Osteoblast (primary cell): ENCODE results near the gene EHD4. TPM values are rescaled to one million over a fixed set of nuclear protein-coding genes. Genes with fewer than 3 reads are reported as not detected.
A peak's percentile ranks its signal among the peaks of the same experiment; 100 is the strongest.

Experiments
- DNase-seq: peaks from one replicate; pipeline ENCODE4 v3.0.0; 2011; ENCODE audit warnings: low spot score, mixed read lengths; ENCODE audit not compliant: insufficient read length; ENCODE audit errors: missing footprints
- H2AFZ ChIP-seq: 2 replicates; pipeline ENCODE4 v1.6.0; 2011; ENCODE audit warnings: mild to moderate bottlenecking, low read length
- H3K27ac ChIP-seq: 2 replicates; pipeline ENCODE4 v1.5.1; 2011; ENCODE audit warnings: mild to moderate bottlenecking, low read depth, low read length, moderate library complexity
- H3K27me3 ChIP-seq: 2 replicates; pipeline ENCODE4 v1.6.0; 2012; ENCODE audit warnings: mild to moderate bottlenecking, control low read depth, inconsistent platforms, low read length, moderate library complexity; ENCODE audit not compliant: insufficient read depth
- H3K36me3 ChIP-seq: 2 replicates; pipeline ENCODE4 v1.5.1; 2011; ENCODE audit warnings: mild to moderate bottlenecking, low read length, control low read depth, moderate library complexity; ENCODE audit not compliant: insufficient read depth
- H3K4me1 ChIP-seq: 2 replicates; pipeline ENCODE4 v1.5.1; 2011; ENCODE audit warnings: mild to moderate bottlenecking, low read length, control low read depth, moderate library complexity; ENCODE audit not compliant: insufficient read depth
- H3K4me2 ChIP-seq: 2 replicates; pipeline ENCODE4 v1.6.0; 2011; ENCODE audit warnings: mild to moderate bottlenecking, low read length; ENCODE audit not compliant: insufficient read depth
- H3K4me3 ChIP-seq: fragments of 200-600 bp; sonication (generic); 3 replicates; pipeline ENCODE4 v1.5.1; 2012; ENCODE audit warnings: mild to moderate bottlenecking, low read length, inconsistent platforms; ENCODE audit not compliant: insufficient read depth
- H3K79me2 ChIP-seq: 2 replicates; pipeline ENCODE4 v1.6.0; 2012; ENCODE audit warnings: mild to moderate bottlenecking, low read length, control low read depth, inconsistent platforms; ENCODE audit not compliant: insufficient read depth
- H3K9me3 ChIP-seq: 2 replicates; pipeline ENCODE4 v1.5.1; 2011; ENCODE audit warnings: low read depth, low read length, control low read depth
- H4K20me1 ChIP-seq: 2 replicates; pipeline ENCODE4 v1.6.0; 2012; ENCODE audit warnings: mild to moderate bottlenecking, low read length, control low read depth; ENCODE audit not compliant: insufficient read depth
- total RNA-seq: library from RNA; depleted of rRNA; stranded (reverse); fragments of >200 nt; gene quantifications from 2 replicates; pipeline ENCODE4 v1.2.3, GENCODE V29; 2012
- TF ChIP-seq, protein P1 (sequence below): IDR thresholded peaks from 2 replicates; pipeline ENCODE4 v1.5.1; 2011; ENCODE audit warnings: mild to moderate bottlenecking, low read depth, low read length, moderate library complexity; ENCODE audit errors: extremely low read depth

EHD4 gene
- total RNA-seq, 1 donor: 15.9 TPM

DNA sequence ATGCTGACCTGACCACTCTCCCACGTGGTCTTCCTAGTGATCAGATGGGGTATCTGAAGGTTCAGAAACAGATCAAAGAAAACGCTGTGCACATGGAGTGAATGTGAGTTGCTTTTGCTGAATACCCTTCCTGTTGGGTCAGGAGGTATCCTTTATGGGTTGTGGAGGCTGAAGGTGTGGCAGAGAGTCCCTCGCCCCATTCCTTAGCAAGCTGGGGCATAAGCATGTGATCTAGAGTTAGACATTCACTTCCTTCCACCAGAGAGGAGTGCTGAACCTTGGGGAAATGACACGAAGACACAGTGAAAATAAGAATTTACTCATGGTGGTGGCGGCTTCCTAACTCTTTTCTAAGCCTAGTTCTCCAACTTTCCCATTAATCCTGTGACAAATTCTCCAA, 50.7 kb downstream of the EHD4 start:
- no peak overlapping the region for H3K27ac ChIP-seq
- peaks cover 37% of the 10 kb centered on the region for H3K4me1 ChIP-seq
- H4K20me1 ChIP-seq: peaks cover 60% of the 10 kb centered on the region
- H3K27me3 ChIP-seq: no peaks in the 10 kb centered on the region
- no peaks in the 10 kb centered on the region for H3K9me3 ChIP-seq
- H2AFZ ChIP-seq: no peak overlapping the region
- no peaks in the 10 kb centered on the region for H3K79me2 ChIP-seq
- no peak overlapping the region for H3K4me3 ChIP-seq
- H3K4me2 ChIP-seq: no peak overlapping the region
- TF ChIP-seq, protein P1, sequence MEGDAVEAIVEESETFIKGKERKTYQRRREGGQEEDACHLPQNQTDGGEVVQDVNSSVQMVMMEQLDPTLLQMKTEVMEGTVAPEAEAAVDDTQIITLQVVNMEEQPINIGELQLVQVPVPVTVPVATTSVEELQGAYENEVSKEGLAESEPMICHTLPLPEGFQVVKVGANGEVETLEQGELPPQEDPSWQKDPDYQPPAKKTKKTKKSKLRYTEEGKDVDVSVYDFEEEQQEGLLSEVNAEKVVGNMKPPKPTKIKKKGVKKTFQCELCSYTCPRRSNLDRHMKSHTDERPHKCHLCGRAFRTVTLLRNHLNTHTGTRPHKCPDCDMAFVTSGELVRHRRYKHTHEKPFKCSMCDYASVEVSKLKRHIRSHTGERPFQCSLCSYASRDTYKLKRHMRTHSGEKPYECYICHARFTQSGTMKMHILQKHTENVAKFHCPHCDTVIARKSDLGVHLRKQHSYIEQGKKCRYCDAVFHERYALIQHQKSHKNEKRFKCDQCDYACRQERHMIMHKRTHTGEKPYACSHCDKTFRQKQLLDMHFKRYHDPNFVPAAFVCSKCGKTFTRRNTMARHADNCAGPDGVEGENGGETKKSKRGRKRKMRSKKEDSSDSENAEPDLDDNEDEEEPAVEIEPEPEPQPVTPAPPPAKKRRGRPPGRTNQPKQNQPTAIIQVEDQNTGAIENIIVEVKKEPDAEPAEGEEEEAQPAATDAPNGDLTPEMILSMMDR: no peak
- H3K36me3 ChIP-seq: peaks cover 17% of the 10 kb centered on the region
- no peak for DNase-seq

DNA sequence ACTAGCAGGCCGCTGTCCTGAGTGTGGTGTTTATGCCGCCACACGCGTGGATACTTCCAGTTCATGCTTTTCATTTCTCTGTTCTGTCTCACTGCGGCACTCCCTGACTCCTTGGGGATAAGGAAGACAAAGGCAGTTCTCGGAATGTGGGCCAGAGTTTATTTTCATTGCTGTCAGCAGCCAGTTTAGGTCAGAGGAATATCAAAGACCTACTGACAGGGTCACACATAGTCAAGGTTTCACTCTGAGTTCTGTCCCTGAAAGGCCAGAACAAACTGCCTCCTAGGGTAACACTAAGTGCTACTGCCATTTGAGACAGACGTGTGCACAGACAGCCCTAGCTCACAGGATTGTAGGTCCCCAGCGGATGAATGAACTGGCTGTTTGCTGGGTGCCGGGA, 51.2 kb downstream of the EHD4 start:
- Histone ChIP-seq H3K9me3 (no peaks in the 10 kb centered on the region), H3K4me1 (peaks cover 34% of the 10 kb centered on the region), H2AFZ (no peak overlapping the region), H4K20me1 (peaks cover 57% of the 10 kb centered on the region), H3K79me2 (no peaks in the 10 kb centered on the region), H3K4me3 (no peak overlapping the region), H3K27ac (no peak overlapping the region), H3K4me2 (peak overlapping the region; percentile 5), H3K36me3 (peaks cover 17% of the 10 kb centered on the region), H3K27me3 (no peaks in the 10 kb centered on the region)
- no peak for DNase-seq
- TF ChIP-seq, protein P1: no peak

DNA sequence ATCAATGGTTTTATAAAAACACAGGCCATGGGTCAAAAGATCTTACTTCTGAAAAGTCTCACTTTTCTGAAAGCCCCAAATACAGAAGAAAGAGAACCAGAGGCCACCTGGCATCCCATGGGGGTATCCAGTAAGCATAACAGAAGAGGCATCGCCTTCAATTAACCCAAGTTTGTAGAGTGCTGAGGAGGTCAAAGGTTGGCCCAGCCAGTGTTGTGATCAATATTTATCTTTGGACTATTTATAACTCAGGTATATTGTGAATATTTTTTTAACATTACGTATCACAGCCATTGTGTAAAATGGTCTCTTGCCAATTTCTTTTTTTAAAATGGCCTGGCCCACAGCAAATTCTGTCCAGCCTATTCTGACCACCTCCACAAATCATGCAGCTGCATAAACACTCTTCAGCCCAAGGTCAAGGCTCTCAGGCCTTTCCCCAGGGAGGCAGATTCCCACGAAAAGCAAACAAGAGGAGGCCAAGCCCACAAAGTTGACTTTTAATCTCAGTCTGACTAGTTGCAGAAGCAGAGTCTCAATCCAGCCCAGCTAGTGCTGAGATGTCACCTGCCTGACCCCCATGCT, 52.3 kb downstream of the EHD4 start:
- Histone ChIP-seq H3K4me2 (peak overlapping the region; percentile 15), H3K27ac (no peak overlapping the region), H3K4me3 (no peak overlapping the region), H4K20me1 (peaks cover 54% of the 10 kb centered on the region), H3K9me3 (no peaks in the 10 kb centered on the region), H3K36me3 (peaks cover 14% of the 10 kb centered on the region), H3K27me3 (no peaks in the 10 kb centered on the region), H3K79me2 (no peaks in the 10 kb centered on the region), H3K4me1 (peaks cover 34% of the 10 kb centered on the region), H2AFZ (no peak overlapping the region)
- TF ChIP-seq, protein P1: no peak
- peak; percentile 95 for DNase-seq

DNA sequence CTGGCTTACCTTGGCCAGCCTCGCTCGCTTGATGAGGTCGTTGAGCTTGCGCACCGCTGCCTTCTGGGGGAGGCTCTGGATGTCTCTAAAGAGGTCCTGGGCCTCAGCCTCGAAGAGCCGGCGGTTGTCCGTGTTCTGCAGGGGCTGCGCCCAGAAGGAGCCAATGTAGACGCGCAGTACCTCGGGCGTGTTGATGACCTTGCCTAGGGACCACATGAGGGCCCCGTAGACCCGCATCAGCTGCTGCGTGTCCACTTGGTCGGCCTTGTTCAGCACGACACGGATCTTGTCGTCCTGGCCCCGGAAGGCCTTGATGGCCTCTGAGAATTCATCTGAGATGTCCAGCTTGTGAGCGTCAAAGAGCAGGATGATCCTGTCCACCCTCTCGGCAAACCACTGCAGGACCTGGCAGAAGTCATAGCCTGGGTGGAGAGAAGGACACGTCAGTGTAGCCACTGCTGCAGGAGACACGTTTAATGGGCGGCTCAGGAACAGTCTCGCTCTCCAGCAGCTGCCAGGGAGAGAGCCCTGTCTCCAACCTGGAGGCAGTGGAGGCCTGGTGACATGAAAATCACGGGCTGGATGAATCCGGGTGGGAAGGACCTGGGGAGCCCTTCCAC, 53.0 kb downstream of the EHD4 start:
- H3K79me2 ChIP-seq: no peaks in the 10 kb centered on the region
- peaks cover 11% of the 10 kb centered on the region for H3K36me3 ChIP-seq
- peaks cover 53% of the 10 kb centered on the region for H4K20me1 ChIP-seq
- no peaks in the 10 kb centered on the region for H3K9me3 ChIP-seq
- TF ChIP-seq, protein P1: no peak
- no peak overlapping the region for H3K4me3 ChIP-seq
- H3K4me1 ChIP-seq: peaks cover 34% of the 10 kb centered on the region
- H2AFZ ChIP-seq: no peak overlapping the region
- no peak overlapping the region for H3K27ac ChIP-seq
- DNase-seq: no peak
- no peaks in the 10 kb centered on the region for H3K27me3 ChIP-seq
- H3K4me2 ChIP-seq: no peak overlapping the region
